HUES6 (cell line): ENCODE results near the gene NAA80.
A peak's percentile ranks its signal among the peaks of the same experiment; 100 is the strongest.

Experiments used
- H3K27ac ChIP-seq: 2 replicates; pipeline ENCODE4 v1.7.0; 2013; ENCODE audit warnings: low read depth, mild to moderate bottlenecking, low read length, inconsistent platforms
- H3K27me3 ChIP-seq: 2 replicates; pipeline ENCODE4 v1.6.1; 2013; ENCODE audit warnings: low read length; ENCODE audit not compliant: control insufficient read depth, insufficient read depth
- H3K36me3 ChIP-seq: 2 replicates; pipeline ENCODE4 v1.6.1; 2013; ENCODE audit warnings: low read length; ENCODE audit not compliant: control insufficient read depth, insufficient read depth
- H3K4me1 ChIP-seq: 2 replicates; pipeline ENCODE4 v1.6.1; 2013; ENCODE audit warnings: low read length; ENCODE audit not compliant: control insufficient read depth, insufficient read depth
- H3K4me3 ChIP-seq: 2 replicates; pipeline ENCODE4 v1.5.1; 2013; ENCODE audit warnings: low read depth, low read length
- H3K9ac ChIP-seq: one replicate; pipeline ENCODE4 v1.6.1; 2013; ENCODE audit warnings: mild to moderate bottlenecking, low read length
- H3K9me3 ChIP-seq: 2 replicates; pipeline ENCODE4 v1.6.1; 2013; ENCODE audit warnings: low read depth, low read length; ENCODE audit not compliant: control insufficient read depth, insufficient read depth

The NAA80 gene

DNA sequence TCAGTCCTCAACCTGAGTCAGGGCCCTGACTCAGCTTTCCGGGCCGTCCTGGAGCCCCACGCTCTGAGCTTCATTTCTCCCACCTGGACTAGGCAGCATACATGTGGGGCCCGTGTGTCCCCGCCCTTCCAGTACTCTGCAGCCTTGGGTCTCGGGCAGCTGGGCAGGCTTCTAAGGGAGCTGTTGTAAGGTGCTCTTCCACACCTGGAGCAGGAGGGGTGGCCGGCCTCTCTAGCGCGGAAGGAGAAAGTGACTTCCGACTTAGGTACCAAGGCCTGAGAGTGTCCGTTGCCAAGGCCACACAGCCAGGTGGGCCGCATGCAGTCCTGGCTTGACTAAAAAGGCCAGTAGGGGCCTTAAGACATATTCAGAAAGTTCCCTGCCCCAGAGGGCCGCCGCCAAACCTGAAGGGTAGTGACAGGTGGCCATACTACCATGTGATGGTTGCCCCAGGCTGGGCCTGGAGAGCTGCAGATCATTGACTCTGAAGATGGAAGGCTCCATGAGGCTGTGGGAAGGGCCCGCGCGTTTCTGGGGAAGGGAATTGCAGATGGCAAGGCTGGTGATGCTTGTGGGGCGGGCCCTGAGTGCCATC lies 39.7 kb downstream of the NAA80 start:
- Histone ChIP-seq H3K4me3 (peak overlapping the region; percentile 41; the same call in 1 of the 2 replicates), H3K27me3 (no peaks in the 10 kb centered on the region), H3K36me3 (peaks cover 35% of the 10 kb centered on the region), H3K9ac (peak overlapping the region; percentile 49), H3K9me3 (no peaks in the 10 kb centered on the region), H3K27ac (peak overlapping the region; percentile 3; the same call in 1 of the 2 replicates), H3K4me1 (peaks cover 34% of the 10 kb centered on the region)

DNA sequence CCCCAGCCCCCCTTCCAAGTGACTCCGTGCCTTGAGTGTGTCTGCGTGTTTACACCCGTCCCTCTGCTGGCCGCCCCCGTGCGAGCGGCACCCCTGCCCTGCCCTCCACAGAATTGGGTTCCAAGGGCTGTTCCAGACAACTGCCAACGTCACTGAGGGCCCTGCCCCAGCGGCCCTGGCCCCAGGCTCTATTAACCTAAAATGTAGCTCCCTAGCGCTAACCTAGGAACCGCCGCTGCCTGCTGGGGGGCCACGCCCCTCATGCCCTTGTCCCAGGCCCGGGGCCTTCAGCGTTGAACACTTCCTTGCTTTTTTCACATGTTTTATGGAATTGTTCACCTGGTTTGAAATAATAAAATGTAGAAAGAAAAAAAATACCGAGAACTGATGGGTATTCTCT lies 40.2 kb downstream of the NAA80 start:
- H3K27ac ChIP-seq, result no peak overlapping the region
- H3K9me3 ChIP-seq, result no peaks in the 10 kb centered on the region
- H3K9ac ChIP-seq, result no peak overlapping the region
- peaks cover 29% of the 10 kb centered on the region for H3K4me1 ChIP-seq
- H3K36me3 ChIP-seq, result peaks cover 40% of the 10 kb centered on the region
- H3K27me3 ChIP-seq, result no peaks in the 10 kb centered on the region
- no peak overlapping the region for H3K4me3 ChIP-seq

DNA sequence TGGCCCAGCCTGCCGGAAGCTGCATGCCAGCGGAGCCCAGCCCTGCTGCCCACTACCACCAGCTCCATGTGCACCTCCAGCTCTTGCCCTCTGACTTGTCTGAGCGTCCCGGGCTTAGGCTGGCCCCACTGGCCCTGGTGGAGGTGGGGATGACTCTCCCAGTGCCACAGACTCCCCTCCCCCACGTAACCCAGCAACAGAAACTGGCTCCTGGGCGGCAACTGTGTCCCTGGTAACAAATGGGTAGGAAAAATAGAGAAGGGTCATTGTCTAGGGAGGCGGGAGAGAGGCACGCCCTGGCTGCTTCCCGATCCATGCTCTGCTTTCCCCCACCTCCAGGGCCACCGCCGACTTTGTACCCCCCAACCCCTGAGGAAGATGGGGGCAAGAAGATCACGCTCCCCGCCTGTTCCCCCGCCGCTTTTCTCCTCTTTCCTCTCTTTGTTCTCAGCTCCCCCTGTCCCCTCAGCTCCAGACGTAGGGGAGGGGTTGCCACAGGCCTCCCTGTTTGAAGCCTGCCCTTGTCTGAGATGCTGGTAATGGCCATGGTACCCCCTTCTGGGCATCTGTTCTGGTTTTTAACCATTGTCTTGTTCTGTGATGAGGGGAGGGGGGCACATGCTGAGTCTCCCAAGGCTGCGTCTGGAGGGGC lies 41.0 kb downstream of the NAA80 start:
- Histone ChIP-seq H3K27ac (no peak overlapping the region), H3K4me3 (no peak overlapping the region), H3K9me3 (no peaks in the 10 kb centered on the region), H3K4me1 (peaks cover 23% of the 10 kb centered on the region), H3K9ac (no peak overlapping the region), H3K27me3 (no peaks in the 10 kb centered on the region), H3K36me3 (peaks cover 47% of the 10 kb centered on the region)

DNA sequence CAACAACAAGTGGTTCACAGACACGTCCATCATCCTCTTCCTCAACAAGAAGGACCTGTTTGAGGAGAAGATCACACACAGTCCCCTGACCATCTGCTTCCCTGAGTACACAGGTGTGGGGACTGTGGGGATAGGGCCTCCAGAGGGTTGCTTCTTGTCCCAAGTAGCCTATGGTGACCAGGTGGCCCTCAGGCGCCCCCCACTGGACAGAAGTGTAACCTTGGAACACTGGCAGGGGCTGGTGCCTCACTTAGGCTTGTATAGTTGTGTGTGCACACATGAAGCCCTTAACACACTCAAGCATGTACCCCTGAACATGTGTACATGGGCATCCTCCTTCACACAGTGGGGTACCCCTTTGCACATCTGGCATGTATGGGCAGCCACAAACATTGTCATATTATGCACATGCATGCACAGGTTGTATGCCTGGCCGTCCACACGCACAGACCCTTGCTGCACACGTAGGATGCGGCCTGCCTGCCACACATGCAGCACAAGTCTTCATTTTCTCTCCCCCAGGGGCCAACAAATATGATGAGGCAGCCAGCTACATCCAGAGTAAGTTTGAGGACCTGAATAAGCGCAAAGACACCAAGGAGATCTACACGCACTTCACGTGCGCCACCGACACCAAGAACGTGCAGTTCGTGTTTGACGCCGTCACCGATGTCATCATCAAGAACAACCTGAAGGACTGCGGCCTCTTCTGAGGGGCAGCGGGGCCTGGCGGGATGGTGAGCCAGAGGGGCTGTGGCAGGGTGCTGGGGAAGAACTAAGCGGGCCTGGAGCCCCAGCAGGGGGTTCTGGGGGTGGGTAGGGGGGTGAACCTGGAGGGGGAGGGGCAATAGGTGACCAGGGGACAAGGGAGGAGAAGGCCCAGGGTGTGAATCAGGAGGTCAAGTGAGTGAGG lies 42.0 kb downstream of the NAA80 start:
- H3K4me3 ChIP-seq, result no peak overlapping the region
- H3K9ac ChIP-seq, result no peak overlapping the region
- H3K27ac ChIP-seq, result no peak overlapping the region
- H3K27me3 ChIP-seq, result no peaks in the 10 kb centered on the region
- no peaks in the 10 kb centered on the region for H3K9me3 ChIP-seq
- H3K4me1 ChIP-seq, result peaks cover 23% of the 10 kb centered on the region
- peaks cover 56% of the 10 kb centered on the region for H3K36me3 ChIP-seq

DNA sequence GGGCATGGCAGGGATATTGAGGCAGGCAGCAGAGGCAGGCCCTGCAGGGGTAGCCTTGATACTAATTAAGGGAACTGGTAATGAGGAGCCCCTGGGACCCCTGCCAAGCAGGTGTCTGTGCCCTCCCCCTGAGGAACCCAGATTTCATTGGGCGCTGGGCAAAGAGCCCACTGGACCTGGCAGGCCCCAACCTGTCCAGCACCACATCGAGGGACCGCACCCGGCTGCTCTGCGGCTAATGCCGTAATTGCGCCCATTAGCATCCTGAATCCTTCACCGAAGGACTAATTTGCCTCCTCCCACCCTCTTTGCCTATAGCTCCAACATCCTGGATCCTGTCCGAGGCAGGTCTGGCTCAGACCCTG lies 44.0 kb downstream of the NAA80 start:
- Histone ChIP-seq H3K9ac (no peak overlapping the region), H3K4me1 (peaks cover 12% of the 10 kb centered on the region), H3K36me3 (peaks cover 72% of the 10 kb centered on the region), H3K27ac (no peak overlapping the region), H3K27me3 (no peaks in the 10 kb centered on the region), H3K4me3 (no peak overlapping the region), H3K9me3 (no peaks in the 10 kb centered on the region)

DNA sequence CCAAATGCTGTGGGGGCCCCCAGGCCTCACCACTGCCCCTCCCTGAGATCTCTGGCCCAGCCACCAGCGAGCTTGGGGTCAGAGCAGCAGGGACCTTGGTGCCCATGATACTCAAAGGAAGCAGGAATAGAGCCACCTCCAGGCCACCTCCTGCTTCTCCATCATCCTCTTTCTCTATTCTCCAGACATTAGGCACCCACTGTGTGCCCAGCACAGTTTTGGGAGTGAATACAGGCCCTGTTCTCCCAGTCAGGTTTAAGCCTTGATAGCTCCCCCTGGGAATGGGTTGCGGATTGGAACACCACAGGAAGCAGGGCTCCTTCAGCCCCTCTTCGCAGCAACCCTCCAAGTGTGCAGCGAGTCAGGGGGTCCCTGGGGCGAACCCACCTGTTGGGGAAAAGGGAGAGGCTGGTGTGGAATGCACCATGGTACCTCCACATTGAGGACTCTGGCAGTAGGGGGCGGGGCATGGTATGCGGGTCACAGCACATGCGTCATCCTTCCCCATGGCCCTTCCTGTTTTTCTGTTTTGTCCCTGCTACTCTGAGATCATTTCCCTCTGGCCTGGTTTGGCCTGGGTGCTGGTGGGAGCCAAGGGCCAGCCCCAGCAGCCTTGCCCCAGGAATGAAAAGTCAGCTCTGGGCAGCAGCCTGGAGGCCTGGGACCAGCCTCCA lies 44.5 kb downstream of the NAA80 start:
- Histone ChIP-seq H3K9ac (no peak overlapping the region), H3K27ac (no peak overlapping the region), H3K4me3 (no peak overlapping the region), H3K27me3 (no peaks in the 10 kb centered on the region), H3K9me3 (no peaks in the 10 kb centered on the region), H3K36me3 (peaks cover 77% of the 10 kb centered on the region), H3K4me1 (peaks cover 10% of the 10 kb centered on the region)

DNA sequence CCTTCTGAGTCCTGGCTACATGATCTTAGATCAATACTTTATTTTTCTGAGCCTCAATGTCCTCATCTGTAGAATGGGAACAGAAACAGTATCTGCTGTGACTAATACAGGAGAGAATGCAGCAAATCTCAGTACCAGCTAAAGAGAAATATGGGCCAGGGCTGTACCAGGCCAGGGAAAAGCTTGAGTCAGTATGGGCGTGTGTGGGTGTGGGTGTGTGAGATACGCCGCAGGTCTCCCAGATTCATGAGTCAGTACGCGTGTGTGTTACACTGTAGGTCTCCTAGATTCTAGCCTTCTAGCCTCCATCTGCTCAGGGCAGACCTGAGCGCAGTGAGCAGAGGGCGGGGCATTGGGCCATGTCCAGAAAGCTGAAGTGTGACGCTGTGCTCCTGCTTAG lies 48.0 kb downstream of the NAA80 start:
- H3K9ac ChIP-seq, result no peak overlapping the region
- H3K27ac ChIP-seq, result no peak overlapping the region
- H3K36me3 ChIP-seq, result peaks cover 65% of the 10 kb centered on the region
- peaks cover 21% of the 10 kb centered on the region for H3K4me1 ChIP-seq
- no peaks in the 10 kb centered on the region for H3K9me3 ChIP-seq
- no peaks in the 10 kb centered on the region for H3K27me3 ChIP-seq
- no peak overlapping the region for H3K4me3 ChIP-seq

DNA sequence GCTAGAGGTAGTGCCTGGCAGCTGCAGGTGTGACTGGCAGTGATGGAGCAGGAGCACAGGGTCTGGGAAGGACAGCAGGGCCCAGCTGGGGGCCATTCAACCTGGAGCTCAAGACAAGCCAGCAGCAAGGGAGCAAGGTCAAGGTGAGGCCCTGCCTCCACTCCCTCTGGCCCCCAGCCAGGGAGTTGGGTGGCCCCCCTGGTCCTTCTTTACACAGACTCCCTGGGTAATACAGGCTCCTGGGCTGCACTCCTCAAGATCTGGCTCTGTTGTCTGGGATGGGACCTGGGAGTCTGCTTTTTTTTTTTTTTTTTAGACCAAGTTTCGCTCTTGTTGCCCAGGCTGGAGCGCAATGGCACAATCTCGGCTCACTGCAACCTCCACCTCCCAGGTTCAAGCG lies 48.7 kb downstream of the NAA80 start:
- Histone ChIP-seq H3K27me3 (no peaks in the 10 kb centered on the region), H3K36me3 (peaks cover 62% of the 10 kb centered on the region), H3K9me3 (no peaks in the 10 kb centered on the region), H3K9ac (no peak overlapping the region), H3K4me1 (peaks cover 26% of the 10 kb centered on the region), H3K27ac (no peak overlapping the region), H3K4me3 (no peak overlapping the region)

DNA sequence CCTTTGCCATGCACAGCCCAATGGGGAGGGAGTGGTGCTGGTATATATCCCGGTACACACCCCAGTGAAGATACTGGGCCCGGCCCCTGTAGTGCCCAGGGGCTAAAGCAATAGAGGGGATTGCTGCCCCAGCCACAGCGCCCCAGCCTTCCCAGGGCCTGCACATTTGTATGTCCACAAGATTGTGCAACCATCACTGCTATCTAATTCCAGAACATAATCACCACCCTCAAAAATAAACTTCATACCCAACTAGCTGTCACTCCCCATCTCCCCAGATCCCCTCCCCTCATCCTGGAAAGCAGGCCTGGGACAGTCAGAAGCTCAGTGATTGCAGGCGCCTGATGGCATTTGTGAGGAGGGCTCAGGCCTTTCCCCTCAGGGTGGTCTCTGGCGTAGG lies 49.7 kb downstream of the NAA80 start:
- Histone ChIP-seq H3K27me3 (no peaks in the 10 kb centered on the region), H3K4me1 (peaks cover 30% of the 10 kb centered on the region), H3K36me3 (peaks cover 52% of the 10 kb centered on the region), H3K4me3 (no peak overlapping the region), H3K9me3 (no peaks in the 10 kb centered on the region), H3K27ac (no peak overlapping the region), H3K9ac (no peak overlapping the region)

DNA sequence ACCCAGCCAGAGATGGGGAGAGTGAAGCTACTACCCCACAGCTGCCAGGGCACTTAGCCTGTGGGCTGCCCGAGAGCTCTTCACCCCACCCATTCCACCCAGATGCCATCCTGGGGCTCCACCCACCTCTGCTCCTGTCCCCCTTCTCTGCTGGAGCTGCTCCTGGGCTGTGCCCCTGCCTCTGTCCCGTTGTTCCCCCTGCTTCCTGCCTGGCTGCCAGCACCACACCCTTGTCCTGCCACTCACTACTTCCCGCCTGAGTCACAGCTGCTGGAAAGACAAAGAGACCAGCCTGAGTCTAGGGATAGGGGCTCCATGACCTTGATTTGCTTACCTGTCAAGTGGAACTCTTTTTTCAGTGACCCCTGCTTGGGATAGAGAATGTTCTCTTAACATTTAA lies 50.8 kb downstream of the NAA80 start:
- Histone ChIP-seq H3K4me3 (no peak overlapping the region), H3K9me3 (no peaks in the 10 kb centered on the region), H3K36me3 (peaks cover 42% of the 10 kb centered on the region), H3K4me1 (peaks cover 37% of the 10 kb centered on the region), H3K9ac (peak overlapping the region; percentile 0), H3K27me3 (no peaks in the 10 kb centered on the region), H3K27ac (no peak overlapping the region)
